Stimulated activated CD4-positive, alpha-beta T cell treated with anti-CD3 and anti-CD28 coated beads, TNF-alpha, amount 100 ng/mL, for 1 hour (primary cell): ENCODE data around the gene SCO2.

Source experiments
- DNase-seq, 3 donors: peaks; one replicate each; pipeline ENCODE4 v3.0.0-alpha.2; 2020; ENCODE audit warnings: low read depth in 3 of 3, low spot score in 1 of 3

SCO2 gene, protein sequence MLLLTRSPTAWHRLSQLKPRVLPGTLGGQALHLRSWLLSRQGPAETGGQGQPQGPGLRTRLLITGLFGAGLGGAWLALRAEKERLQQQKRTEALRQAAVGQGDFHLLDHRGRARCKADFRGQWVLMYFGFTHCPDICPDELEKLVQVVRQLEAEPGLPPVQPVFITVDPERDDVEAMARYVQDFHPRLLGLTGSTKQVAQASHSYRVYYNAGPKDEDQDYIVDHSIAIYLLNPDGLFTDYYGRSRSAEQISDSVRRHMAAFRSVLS

DNA sequence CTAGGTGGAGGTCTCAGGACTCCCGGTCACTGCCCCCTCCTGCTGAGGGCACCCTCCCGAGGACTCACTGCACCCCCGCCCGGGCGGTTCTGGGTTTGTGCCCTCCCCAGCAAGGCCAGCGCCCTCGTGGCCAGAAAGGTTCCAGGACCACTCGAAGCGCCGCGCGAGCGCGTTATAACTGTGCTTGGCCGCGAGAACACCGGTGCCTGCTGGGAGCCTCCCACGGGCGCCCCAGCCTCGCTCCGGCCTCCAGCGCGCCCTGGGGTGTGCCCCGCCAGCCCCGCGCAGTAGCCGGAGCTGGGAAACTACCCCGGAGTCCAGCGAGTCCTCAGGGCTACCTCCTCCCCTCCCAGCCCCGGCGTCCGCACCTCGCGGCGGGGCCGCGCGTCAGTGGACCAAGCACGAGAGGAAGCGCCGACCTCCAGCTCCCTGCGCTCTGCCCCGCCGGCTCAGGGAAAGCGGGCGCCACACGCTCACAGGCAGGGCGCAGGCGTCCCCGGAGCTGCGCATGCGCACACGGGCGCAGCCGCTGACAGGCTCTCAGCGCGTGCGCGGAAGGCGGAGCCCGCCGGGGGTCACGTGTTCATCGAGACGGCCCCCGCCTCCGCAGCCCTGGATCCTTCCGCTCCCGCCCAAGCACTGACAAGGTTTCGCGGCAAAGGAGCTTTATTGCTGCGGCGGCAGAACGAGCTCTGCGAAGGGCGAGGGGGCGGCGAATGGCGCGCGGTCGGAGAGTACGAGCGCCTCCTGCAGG lies at the start of gene SCO2:
Gene SCO2 (minus strand): TSS at position 495 of the 754 bp plus-strand sequence. CDS start 1,187 bp downstream, outside the sequence.
- DNase-seq = peak; percentile 96 to 98 (median 97)

DNA sequence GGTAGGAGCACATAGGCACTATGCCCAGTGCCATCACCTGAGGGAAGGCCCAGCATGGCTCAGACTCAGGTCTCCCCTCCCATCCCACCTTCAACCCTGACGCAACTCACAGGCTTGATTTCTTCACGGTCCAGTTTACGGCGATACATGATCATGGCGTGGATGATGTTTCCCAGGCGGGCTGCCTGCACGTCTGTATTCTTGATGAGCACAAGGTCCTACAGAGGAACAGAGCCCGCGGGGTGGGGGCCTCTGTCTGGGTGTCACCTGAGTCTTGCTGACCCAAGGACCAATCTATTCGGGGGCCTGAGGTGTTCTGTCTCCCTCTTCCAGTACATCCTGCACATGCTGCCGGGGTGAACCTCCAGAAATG lies 49.0 kb upstream of the SCO2 start:
- DNase-seq = no peak

DNA sequence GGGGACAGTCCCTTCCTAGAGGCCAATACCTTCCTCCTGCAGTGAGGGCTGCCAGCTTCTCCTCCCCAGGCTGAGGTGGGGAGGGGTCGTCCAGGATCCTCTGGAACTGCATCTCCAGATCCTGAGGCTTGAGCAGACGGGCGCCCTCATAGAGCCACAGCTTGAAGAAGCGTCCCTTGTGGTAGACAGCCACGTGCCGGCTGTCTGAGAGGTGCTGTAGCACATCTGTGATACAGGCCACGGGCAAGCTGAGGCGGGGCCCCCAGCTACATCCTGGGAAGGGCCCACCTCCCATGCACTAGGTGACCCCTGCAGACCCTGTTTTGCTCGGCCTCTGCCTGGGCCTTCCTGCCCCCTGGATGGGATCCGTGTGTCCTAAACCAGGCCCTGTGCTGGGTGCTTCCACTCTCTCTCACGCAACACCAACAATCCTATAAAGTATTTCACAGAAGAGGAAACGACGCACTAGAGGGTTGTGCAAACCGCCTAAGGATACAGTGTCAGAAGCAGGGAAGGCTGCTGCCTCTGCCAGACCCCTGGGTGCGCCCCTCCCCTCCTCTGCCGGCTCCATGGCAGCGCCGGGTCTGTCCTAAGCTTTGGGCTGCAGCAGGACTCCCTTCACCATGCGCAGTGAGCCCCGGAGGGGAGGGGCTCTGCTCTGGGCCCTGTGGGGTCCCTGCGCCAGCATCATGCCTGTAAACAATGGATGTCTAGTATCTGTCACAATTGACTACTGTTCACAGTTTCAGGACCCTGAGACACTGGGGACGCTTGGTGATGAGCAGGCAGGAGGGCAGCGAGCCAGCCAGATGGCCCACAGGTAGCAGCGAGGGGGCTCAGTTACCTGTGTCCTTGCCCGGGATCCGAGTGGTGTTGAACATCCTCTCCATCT lies 48.3 kb upstream of the SCO2 start:
- no peak for DNase-seq

DNA sequence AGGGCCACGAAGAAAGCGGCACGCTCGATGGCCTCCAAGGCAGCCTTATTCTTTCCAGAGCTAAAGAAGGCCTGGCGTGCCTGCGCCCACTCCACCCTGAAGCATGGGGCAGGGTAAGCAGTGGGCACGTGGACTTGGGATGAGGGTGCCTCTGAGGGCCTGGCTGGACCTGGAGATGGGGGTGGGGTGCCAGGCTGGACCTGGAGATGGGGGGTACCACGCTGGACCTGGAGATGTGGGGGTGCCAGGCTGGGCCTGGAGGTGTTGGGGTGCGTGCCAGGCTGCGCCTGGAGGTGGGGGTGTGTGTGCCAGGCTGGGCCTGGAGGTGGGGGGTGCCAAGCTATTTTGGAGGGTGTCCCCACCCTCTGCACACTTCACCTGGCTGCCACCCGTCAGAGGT lies 47.6 kb upstream of the SCO2 start:
- DNase-seq = no peak

DNA sequence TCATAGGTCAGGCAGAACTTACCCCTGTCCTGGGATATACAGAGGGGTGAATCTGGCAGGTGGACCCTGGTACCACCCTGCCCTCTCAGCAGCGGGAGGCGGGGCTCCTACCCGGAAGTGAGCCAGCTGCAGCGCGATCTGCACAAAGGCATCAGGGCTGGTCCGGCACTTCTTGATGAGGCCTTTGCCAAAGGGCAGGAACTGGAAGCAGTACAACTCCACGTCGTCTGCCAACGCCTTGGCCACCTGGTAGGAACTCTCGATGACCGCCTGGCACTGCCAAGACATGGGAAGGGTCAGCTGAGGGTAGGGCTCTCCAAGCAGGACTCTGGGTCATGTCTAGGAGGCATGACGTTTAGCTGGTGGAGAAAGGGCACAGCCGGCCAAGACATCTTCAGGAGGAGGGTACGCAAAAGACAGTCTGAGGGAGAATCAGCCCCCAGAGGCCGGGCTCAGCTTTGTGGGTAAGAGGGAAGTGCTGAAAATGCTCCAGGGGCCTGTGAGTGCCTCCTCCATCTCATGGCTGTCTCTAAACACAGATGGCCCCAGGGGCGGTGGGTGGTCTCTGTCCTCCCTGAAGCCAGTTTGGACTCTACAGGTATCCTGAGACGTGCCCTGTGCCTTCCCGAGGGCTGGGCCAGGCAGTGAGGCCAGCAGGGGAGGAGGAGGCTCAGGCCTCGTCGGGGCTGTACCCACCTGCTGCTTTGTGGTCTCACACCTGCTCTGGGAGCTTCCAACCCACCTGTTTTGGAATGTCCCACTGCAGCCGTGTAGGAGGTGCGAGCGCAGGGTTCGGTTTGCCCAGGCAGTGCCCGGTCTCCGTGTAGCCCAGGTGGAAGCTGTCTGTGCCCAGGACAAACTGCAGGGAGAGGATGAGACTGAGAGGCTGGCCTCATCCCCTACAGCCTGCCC lies 46.1 kb upstream of the SCO2 start:
- no peak for DNase-seq

DNA sequence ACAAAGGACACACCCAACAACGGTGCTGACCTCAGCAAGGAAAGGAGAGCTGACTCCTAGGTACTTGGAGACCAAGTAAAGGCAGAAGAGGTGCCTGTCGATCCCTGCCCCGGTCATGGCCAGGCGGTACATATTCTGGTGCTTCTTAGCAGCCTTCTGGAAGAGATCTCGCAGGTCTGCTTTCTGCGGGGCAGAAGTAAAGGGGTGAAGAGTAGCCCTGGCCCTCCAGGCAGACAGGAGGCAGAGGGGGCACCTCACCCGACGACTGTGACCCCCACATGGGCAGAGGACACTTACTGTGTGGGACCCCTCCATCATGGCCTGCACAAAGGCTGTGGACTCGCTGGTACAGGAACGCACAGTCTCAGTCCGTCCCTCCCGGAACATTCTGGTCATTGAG lies 45.5 kb upstream of the SCO2 start:
- no peak for DNase-seq

DNA sequence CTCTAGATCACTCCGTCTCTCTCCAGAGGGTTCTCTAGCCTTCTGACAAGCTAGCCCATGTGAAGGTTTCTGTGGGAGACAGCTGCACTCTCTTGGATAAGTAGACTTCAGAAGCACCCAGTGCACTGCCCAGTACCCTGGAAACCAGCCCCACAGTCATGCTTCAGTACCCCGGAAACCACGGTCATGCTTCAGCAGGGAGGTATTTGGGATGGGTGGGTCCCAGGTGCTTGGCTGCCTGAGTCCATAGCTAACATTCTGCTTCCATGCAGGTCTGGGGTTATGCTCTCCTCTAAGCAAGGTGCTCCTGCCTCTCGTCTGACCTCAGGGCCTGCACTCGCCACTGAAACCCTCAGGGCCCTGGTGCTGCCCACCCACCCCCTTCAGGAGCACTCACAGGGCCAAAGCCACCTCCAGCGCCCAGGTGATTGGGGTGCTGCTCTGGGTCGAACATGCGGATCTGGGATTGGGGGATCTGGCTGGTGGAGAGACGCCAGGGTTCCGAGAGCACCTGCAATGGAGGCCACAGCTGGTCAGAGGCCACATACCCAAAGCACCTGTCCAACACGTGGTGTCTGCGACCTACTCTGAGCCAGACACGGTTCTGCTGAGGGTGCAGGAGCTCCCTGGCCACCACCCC lies 44.6 kb upstream of the SCO2 start:
- no peak for DNase-seq

DNA sequence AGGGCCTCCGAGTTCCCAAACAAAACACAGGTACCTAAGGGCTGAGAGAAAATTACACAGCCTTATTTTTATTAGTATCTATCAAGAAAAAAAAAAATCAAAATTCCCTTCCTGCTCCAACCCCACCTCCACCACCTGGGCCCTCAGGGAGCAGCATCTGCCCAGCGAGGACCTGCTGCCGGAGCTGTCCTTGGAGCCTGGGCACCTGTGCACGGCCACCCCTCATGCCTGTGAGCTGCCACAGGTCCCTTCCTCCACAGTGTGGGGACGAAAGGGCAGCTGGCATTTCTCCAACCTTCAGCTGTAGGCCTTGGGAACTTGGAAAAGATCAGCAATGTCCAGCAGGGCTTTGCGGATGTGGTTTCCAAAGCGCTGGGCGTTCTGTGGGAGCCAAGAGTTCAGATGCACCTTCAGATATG lies 43.7 kb upstream of the SCO2 start:
- DNase-seq = no peak

DNA sequence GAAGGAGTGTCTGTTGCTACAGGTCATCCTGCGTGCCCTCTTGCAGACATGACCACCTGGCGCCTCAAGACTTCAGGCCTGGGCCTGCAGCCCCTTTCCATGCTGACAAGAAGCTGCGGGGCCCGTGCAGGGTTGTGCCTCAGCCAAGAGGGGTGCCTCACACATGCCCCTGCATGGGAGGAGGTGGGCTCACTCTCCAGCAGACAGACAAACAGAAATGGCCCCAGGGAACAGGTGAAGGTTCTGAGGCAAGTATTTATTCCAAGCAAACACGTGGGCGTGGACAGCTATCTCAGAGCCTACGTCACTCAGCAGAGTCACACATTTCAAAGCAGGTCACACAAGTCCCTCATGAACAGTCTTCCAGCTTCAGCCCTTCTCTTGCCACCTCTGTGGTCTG lies 43.2 kb upstream of the SCO2 start:
- no peak for DNase-seq

DNA sequence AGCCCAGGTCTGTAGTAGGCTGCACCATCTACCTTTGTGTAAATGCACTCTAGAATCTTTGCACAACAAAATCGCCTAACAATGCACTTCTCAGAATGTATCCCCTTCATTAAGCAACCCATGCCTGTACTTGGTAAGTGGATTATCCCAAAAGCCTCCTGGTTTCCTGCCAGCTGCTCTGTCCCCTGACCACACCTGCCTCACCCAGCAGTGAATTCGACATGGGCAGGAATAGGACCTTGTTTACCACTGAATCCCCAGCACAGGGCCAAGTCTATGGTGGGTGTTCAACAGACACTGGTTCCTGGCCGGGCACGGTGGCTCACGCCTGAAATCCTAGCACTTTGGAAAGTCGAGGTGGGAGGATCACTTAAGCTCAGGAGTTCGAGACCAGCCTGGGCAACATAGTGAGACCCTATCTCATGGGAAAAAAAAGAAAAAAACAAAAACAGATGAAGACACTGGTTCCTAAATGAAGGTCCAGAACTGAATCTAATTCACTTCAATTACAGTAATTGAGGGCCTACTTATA lies 42.4 kb upstream of the SCO2 start:
- DNase-seq = no peak

DNA sequence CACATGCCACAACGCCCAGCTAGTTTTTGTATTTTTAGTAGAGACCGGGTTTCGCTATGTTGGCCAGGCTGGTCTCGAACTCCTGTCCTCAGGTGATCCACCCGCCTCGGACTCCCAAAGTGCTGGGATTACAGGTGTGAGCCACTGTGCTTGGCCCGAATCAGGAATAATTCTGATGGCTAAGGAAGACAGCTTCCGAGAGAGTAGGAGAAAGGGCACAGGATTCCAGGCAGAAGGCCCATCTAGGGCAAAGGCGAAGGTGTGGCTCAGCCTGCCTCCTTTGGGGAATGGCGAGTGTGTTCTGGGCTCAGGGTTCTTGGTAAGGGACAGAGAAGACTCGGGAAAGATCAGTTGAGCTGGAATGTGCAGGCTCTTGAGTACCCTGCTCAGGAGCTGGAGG lies 38.9 kb upstream of the SCO2 start:
- no peak for DNase-seq

DNA sequence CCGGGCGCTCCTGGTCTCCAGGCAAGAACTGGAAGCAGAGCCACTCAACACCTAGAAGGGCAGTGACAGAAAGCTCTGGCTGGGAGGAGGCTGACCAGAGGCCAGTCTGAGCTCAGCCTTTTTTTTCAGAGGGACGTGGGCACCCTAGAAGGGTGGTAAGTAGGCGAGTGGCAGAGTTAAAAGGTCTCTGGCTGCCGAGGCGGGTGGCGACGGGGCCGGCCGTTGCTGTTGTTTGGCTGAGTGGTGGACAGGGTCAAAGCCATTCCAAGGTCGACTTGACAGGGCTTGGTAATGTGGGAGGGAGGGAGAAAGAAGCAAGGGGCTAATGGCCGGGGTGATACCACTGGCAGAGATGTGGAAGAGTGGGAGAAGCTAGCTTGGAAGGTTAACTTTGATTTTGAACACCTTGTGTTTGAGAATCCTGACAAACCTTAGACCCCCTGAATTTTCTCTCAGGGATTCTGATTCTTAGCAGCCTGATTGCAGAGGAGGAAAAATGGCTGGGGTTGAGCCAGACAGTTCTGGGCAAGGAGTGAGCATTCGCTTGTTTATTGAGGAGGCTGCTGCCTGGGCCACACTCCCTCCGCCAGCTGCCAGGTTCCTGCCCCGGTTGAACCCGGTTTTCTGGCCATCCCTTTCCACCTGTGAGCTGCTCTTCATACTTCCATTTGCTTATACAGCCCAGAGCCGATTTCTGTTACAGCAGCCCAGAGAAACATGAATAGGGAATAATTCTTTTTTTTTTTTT lies 38.2 kb upstream of the SCO2 start:
- no peak for DNase-seq

DNA sequence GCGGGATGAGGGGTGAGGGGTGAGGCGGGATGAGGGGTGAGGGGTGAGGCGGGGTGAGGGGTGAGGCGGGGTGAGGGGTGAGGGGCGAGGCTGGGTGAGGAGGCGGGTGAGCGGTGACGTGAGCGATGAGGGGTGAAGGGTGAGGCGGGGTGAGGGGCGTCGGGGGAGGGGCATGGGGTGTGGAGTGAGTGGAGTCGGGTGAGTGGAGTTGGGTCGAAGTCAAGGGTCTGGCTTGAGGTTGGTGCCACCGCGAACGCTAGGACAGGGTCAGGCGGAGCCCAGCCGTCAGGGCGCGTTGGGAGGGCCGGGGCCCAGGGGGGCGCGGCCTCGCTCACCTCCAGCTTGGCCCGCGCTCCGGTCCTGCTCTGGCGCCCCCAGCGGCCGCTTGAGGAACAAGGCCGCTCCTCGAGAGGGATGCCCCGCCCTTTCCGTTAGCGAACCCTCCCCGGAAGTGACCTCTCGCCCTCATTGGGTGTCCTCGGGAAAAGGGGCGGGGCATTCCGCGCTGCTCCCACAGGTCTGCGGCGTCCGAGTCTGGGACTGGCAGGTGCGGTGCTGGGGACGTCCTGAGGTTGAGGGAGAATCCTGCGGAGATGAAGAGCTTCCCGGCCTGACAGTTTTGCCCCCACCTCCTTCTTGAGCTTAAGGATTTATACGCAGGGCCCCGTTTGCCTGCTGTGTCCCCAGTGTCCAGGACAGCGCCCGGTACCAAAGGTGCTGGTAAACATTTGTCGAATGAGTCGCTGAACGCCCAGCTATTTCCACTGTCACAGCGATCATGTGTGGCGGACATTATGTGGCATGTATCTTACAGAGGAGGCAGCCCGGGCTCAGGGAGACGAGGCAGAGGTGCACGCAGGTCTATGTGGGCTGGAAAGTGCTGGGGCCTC lies 37.4 kb upstream of the SCO2 start, which contains the start of gene SYCE3:
Gene SYCE3 (minus strand): TSS at position 397 of the 890 bp plus-strand sequence. CDS start 6,514 bp downstream, outside the sequence.
- DNase-seq = peak; percentile 93 to 97 (median 94)

DNA sequence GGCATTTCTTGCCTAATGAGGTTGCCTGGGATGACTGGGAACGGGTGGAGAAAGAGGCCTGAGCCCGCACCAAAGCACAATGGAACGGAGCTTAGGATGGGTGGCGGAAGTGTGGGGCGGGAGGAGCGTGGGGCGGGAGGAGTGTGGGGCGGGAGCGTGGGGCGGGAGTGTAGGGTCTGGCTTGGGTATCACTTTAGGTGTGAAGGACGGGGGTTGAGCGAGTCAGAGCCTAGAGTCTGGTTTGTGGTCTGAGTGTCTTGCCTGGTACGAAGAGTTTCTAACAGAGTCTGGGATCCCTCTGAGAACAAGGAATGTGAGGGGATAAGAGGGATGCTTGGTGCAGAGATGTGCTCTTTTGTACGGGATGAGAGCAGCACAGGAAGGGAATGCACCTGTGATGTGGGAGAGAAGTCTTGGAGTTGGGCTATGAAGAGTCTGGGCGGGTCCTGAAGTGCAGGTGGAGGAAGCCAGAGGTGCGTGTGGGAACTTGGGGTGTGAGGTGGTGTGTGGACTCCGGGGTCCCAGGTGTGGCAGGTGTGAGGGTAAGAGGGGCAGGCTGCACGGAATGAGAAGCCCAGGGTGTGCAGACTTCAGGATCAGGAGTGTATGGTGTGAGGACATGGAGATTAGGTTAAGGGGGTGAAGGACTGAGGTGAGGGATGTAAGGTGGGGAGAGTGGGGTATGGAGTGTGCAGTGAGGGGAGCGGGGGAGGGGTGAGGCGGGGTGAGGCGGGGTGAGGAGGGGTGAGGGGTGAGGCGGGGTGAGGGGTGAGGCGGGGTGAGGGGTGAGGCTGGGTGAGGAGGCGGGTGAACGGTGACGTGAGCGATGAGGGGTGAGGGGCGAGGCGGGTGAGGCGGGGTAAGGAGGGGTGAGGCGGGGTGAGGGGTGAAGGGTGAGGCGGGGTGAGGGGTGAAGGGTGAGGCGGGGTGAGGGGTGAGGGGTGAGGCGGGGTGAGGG lies 36.3 kb upstream of the SCO2 start:
- no peak for DNase-seq

DNA sequence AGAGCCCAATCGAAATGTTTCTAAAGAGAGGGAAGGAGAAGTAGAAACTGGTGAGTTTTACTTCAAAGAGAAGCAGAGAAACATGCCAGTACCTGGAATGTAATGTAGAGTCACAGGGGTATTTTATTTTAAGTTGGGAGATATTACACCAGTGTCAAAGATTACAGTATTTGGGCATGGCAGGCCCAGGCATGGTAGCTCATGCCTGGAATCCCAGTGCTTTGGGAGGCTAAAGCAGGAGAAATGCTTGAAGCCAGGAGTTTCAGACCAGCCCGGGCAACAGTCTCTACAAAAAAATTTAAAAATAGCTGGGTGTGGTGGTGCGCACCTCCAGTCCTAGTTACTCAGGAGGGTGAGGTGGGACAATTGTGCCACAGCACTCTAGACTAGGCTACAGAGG lies 34.6 kb upstream of the SCO2 start:
- no peak for DNase-seq

DNA sequence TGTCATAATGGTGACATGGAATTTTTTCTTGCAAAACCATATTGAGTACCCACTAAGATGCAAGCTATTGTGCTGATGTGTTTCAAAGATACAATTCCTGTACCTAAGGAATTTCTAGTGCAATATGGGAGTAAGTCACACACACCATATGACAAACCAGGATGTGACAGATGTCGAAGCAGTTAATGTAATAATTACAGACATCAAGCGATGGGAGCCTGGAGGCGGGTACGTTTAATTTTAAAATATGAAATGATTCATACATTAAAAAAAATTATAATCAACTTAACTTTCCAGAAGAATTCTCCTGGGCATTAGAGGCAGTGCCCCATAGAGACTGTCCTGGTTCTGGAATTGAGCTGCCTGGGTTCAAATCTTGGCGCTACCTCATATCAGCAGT lies 31.3 kb upstream of the SCO2 start:
- DNase-seq = no peak

DNA sequence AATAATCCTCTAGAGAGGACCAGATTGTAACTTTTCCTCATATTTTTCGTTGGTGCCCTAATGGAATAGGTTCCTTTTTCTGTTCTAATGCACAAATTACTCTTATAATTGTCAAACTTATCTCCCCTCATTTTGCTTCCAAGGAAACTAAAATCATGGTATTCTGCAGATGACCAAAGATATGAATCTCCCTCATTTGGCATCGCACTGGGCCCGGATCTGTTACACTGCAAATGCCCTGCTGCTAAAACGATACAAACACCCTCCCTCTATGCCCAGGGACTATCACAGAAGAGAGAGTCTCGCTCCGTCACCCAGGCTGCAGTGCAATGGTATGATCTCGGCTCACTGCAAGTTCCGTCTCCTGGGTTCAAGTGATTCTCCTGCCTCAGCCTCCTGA lies 27.9 kb upstream of the SCO2 start:
- no peak for DNase-seq
